ENCODE results near the gene GNG2.

Gene GNG2

GRCh38 chr14:51894250-51894649, 33.8 kb downstream of the GNG2 start:
- no peak for DNase-seq

GRCh38 chr14:51895375-51895774, 35.0 kb downstream of the GNG2 start:
- no peak for DNase-seq

- DNase-seq: no peak
Measured at GRCh38 chr14:51897791-51898355, 37.5 kb downstream of the GNG2 start.

GRCh38 chr14:51901475-51902024, 41.1 kb downstream of the GNG2 start:
- no peak for DNase-seq

GRCh38 chr14:51905656-51906121, 45.3 kb downstream of the GNG2 start:
- DNase-seq: peak; percentile 35 to 72 (median 53)

- DNase-seq: no peak
Measured at GRCh38 chr14:51908086-51908485, 47.7 kb downstream of the GNG2 start.

GRCh38 chr14:51912112-51912786, 51.8 kb downstream of the GNG2 start:
- DNase-seq: no peak

GRCh38 chr14:51914310-51914709, 53.9 kb downstream of the GNG2 start:
- no peak for DNase-seq

GRCh38 chr14:51917193-51917592, 56.8 kb downstream of the GNG2 start:
- DNase-seq: no peak

GRCh38 chr14:51921026-51921425, 60.6 kb downstream of the GNG2 start:
- no peak for DNase-seq

GRCh38 chr14:51922624-51923023, 62.2 kb downstream of the GNG2 start:
- no peak for DNase-seq

GRCh38 chr14:51924600-51924999, 64.2 kb downstream of the GNG2 start:
- no peak for DNase-seq

- DNase-seq: no peak
Measured at GRCh38 chr14:51925980-51926379, 65.6 kb downstream of the GNG2 start.

GRCh38 chr14:51926449-51926848, 66.0 kb downstream of the GNG2 start:
- DNase-seq: no peak

- no peak for DNase-seq
Measured at GRCh38 chr14:51928568-51928967, 68.2 kb downstream of the GNG2 start.

- no peak for DNase-seq
Measured at GRCh38 chr14:51929166-51929565, 68.8 kb downstream of the GNG2 start.

GRCh38 chr14:51929910-51930682, 69.7 kb downstream of the GNG2 start:
- no peak for DNase-seq

- no peak for DNase-seq
Measured at GRCh38 chr14:51931308-51931707, 70.9 kb downstream of the GNG2 start.

- DNase-seq: peak in 3 of 4 experiments; percentile 3 to 30 (median 21)
Measured at GRCh38 chr14:51933191-51933590, 72.8 kb downstream of the GNG2 start.

GRCh38 chr14:51938137-51938536, 77.7 kb downstream of the GNG2 start:
- no peak for DNase-seq

- DNase-seq: no peak
Measured at GRCh38 chr14:51938821-51939220, 78.4 kb downstream of the GNG2 start.

GRCh38 chr14:51939226-51939625, 78.8 kb downstream of the GNG2 start:
- DNase-seq: no peak

GRCh38 chr14:51939755-51940301, 79.4 kb downstream of the GNG2 start:
- no peak for DNase-seq

Data from suppressor macrophage (primary cell).